ENCODE measurements around the gene SPTBN2.
"Not testable (repeated sequence)": the region's sequence is repeated elsewhere in the genome, so short reads cannot be mapped to it uniquely, and the experiment has no call there.

The SPTBN2 gene

GRCh38 chr11:66724167-66724566 lies 4.8 kb downstream of the SPTBN2 start:
- not testable (repeated sequence) for DNase-seq (ENCODE audit: low spot score)

GRCh38 chr11:66723693-66724092 lies 5.3 kb downstream of the SPTBN2 start:
- no peak for DNase-seq (ENCODE audit: low spot score)

GRCh38 chr11:66722745-66723651 lies 6.0 kb downstream of the SPTBN2 start:
- DNase-seq (ENCODE audit: low spot score): no peak

GRCh38 chr11:66721939-66722338 lies 7.1 kb downstream of the SPTBN2 start:
- DNase-seq (ENCODE audit: low spot score): no peak

GRCh38 chr11:66720899-66721470 lies 8.0 kb downstream of the SPTBN2 start:
- DNase-seq (ENCODE audit: low spot score): no peak

GRCh38 chr11:66720223-66720898 lies 8.7 kb downstream of the SPTBN2 start:
- DNase-seq (ENCODE audit: low spot score): peak; percentile 71

GRCh38 chr11:66719111-66719872 lies 9.7 kb downstream of the SPTBN2 start:
- no peak for DNase-seq (ENCODE audit: low spot score)

- no peak for DNase-seq (ENCODE audit: low spot score)
Measured at GRCh38 chr11:66718320-66718971, 10.6 kb downstream of the SPTBN2 start.

- no peak for DNase-seq (ENCODE audit: low spot score)
Measured at GRCh38 chr11:66717925-66718319, 11.1 kb downstream of the SPTBN2 start.

- no peak for DNase-seq (ENCODE audit: low spot score)
Measured at GRCh38 chr11:66716996-66717395, 12.0 kb downstream of the SPTBN2 start.

GRCh38 chr11:66715346-66716085 lies 13.5 kb downstream of the SPTBN2 start:
- DNase-seq (ENCODE audit: low spot score): no peak

GRCh38 chr11:66713746-66714480 lies 15.1 kb downstream of the SPTBN2 start:
- no peak for DNase-seq (ENCODE audit: low spot score)

- DNase-seq (ENCODE audit: low spot score): no peak
Measured at GRCh38 chr11:66710384-66710930, 18.6 kb downstream of the SPTBN2 start.

GRCh38 chr11:66708701-66709100 lies 20.3 kb downstream of the SPTBN2 start:
- no peak for DNase-seq (ENCODE audit: low spot score)

- DNase-seq (ENCODE audit: low spot score): no peak
Measured at GRCh38 chr11:66708094-66708493, 20.9 kb downstream of the SPTBN2 start.

GRCh38 chr11:66707486-66707885 lies 21.5 kb downstream of the SPTBN2 start:
- no peak for DNase-seq (ENCODE audit: low spot score)

- no peak for DNase-seq (ENCODE audit: low spot score)
Measured at GRCh38 chr11:66706989-66707388, 22.0 kb downstream of the SPTBN2 start.

- DNase-seq (ENCODE audit: low spot score): no peak
Measured at GRCh38 chr11:66705587-66706335, 23.3 kb downstream of the SPTBN2 start.

GRCh38 chr11:66704659-66705360 lies 24.2 kb downstream of the SPTBN2 start:
- DNase-seq (ENCODE audit: low spot score): no peak

All from ecto neural progenitor cell (in vitro differentiated cells).